HL-60 (cell line): ENCODE results near the gene SLC1A1.

Experiments used
- POLR2AphosphoS5 ChIP-seq: IDR thresholded peaks from 2 replicates; pipeline ENCODE4 v1.6.1; 2012; ENCODE audit warnings: low read depth
- TF ChIP-seq, protein P1 (sequence below): IDR thresholded peaks from one replicate; pipeline ENCODE4 v1.5.1; 2011; ENCODE audit warnings: low read length, control low read depth, inconsistent platforms; ENCODE audit not compliant: insufficient read depth
- TF ChIP-seq, protein P2 (sequence below): IDR thresholded peaks from 2 replicates; pipeline ENCODE4 v1.6.1; 2012; ENCODE audit warnings: low read depth; ENCODE audit not compliant: insufficient replicate concordance

DNA sequence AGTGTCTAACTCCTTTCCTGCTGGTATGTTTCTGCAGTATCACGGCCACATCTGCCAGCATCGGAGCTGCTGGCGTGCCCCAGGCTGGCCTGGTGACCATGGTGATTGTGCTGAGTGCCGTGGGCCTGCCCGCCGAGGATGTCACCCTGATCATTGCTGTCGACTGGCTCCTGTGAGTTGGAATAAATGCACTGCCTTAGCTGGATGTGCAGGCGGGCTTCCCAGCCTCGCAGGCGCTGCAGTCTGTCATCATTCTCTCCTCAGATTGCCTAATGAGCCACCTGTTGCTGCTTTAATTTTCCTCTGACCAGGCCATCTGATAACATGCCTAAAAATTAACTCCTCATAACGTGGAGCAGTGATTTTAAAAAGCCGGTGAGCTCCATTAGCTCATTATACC is 92.7 kb downstream of the SLC1A1 start:
- TF ChIP-seq, protein P1, sequence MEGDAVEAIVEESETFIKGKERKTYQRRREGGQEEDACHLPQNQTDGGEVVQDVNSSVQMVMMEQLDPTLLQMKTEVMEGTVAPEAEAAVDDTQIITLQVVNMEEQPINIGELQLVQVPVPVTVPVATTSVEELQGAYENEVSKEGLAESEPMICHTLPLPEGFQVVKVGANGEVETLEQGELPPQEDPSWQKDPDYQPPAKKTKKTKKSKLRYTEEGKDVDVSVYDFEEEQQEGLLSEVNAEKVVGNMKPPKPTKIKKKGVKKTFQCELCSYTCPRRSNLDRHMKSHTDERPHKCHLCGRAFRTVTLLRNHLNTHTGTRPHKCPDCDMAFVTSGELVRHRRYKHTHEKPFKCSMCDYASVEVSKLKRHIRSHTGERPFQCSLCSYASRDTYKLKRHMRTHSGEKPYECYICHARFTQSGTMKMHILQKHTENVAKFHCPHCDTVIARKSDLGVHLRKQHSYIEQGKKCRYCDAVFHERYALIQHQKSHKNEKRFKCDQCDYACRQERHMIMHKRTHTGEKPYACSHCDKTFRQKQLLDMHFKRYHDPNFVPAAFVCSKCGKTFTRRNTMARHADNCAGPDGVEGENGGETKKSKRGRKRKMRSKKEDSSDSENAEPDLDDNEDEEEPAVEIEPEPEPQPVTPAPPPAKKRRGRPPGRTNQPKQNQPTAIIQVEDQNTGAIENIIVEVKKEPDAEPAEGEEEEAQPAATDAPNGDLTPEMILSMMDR, result no peak
- no peak for TF ChIP-seq POLR2AphosphoS5
- TF ChIP-seq, protein P2, sequence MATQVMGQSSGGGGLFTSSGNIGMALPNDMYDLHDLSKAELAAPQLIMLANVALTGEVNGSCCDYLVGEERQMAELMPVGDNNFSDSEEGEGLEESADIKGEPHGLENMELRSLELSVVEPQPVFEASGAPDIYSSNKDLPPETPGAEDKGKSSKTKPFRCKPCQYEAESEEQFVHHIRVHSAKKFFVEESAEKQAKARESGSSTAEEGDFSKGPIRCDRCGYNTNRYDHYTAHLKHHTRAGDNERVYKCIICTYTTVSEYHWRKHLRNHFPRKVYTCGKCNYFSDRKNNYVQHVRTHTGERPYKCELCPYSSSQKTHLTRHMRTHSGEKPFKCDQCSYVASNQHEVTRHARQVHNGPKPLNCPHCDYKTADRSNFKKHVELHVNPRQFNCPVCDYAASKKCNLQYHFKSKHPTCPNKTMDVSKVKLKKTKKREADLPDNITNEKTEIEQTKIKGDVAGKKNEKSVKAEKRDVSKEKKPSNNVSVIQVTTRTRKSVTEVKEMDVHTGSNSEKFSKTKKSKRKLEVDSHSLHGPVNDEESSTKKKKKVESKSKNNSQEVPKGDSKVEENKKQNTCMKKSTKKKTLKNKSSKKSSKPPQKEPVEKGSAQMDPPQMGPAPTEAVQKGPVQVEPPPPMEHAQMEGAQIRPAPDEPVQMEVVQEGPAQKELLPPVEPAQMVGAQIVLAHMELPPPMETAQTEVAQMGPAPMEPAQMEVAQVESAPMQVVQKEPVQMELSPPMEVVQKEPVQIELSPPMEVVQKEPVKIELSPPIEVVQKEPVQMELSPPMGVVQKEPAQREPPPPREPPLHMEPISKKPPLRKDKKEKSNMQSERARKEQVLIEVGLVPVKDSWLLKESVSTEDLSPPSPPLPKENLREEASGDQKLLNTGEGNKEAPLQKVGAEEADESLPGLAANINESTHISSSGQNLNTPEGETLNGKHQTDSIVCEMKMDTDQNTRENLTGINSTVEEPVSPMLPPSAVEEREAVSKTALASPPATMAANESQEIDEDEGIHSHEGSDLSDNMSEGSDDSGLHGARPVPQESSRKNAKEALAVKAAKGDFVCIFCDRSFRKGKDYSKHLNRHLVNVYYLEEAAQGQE, result no peak
